NCI-H510A treated with DMSO at 0.1 percent for 48 hours (cell line): ENCODE data around the gene HOMER2.
"Not testable (repeated sequence)": the region's sequence is repeated elsewhere in the genome, so short reads cannot be mapped to it uniquely, and the experiment has no call there.

Source experiments
- DNase-seq: peaks from one replicate; lab custom pipeline; 2025; lab: John Stamatoyannopoulos, UW

HOMER2 gene

DNA sequence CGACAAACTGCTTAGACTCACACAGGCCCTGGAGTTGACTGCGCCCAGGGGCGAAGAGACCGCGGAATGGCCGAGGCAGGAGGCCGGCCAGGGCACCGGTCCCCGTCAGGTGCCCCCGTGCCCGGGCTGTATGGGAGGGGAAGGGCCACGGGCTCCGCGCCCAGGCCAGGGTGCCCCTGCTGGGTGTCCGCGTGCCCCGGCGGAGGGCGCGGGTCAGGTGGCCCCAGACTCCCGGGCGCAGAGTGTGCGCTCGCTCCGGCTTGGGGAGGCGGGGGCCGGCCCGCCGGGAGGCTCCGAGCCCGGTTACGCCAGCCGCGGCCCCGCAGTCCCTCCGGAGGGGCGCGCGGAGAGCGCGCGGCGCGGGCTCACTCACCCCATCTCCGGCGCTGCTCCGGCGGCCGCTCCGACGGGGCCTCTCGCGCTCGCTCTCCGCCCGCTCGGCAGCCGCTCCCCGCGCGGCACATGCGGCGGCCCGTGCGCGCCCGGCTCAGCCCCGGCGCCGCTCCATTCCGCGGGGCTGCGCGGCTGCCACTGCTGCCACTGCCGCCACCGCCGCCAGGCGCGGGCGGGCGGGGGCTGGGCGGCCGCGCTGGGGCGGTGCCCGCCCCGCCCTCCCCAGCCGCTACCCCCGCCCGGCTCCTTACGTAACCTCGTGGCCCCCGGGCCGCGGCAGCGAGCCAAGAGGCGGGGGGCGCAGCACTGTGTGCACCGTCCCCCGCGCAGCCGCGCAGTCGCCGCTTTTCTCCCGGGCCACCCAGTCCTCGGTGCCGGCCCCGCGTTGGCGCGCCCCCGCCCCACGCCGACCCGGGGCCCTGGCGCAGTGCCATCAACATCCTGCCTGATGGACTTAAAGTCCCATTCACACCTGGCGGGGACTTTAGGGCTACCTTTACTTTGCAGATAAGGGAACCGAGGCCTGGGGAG, at the start of gene HOMER2:
Gene HOMER2, minus strand, starts transcription at position 563 of the 924 bp plus-strand sequence. Its CDS starts 185 bp downstream, at position 378.
- DNase-seq = peak; percentile 10

GRCh38 chr15:83000672-83001031, 48.1 kb upstream of the HOMER2 start:
- DNase-seq = not testable (repeated sequence)

DNA sequence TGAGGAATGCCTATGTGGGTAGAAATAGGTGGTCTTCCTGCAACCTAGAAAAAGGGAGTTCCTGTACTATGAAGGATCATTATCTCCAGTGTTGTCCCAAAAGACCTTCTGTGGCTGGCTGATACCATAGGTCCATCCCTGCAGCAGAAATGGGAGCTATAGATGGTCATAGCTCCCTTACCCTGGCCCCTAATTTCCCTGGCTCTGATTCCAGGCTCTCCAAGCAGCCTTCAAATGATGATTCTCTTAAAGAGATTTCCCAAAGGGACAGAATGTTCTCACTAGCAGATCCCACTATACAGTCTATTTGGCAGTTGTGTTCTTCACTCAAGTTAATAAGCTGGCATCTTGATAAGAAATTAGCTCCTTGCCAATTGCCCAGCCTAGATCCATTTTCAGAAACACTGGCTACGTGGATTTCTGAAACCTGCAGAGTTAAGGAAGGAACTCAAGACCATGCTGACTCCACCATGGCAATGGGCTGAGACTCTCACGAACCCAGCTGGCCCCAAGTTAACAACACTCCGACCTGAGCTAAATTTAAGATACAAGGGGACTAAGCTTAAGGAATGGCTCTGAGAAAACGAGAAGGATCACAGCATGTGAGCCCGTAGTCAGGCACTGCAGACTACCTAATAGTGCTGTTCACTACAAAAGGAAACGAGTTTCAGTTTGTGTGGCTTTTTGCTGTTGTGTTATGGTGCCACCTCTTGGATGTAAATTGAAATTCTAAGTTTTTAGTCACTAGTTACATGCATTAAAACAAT, 47.6 kb upstream of the HOMER2 start:
- DNase-seq = peak; percentile 3

GRCh38 chr15:82999426-82999825, 46.9 kb upstream of the HOMER2 start:
- DNase-seq = no peak

DNA sequence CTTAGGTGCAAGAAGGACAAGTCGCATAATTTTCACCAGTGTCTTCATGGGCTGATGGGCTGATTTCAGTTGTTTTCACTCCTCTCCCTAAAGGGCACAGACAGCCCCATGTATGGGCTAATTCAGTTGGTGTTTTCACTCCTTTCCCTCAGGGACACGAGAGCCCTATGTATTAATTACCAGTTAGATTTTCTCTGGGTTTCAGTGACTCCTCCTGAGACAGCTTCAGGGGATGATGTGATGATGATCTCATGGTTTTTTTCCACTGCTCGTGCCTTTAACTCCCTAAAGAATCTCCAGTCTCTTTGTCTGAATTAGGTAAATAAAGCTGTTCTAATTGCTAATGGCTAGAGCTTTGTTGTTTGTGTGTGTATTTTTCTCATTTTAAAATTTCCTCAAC, 43.4 kb upstream of the HOMER2 start:
- no peak for DNase-seq

DNA sequence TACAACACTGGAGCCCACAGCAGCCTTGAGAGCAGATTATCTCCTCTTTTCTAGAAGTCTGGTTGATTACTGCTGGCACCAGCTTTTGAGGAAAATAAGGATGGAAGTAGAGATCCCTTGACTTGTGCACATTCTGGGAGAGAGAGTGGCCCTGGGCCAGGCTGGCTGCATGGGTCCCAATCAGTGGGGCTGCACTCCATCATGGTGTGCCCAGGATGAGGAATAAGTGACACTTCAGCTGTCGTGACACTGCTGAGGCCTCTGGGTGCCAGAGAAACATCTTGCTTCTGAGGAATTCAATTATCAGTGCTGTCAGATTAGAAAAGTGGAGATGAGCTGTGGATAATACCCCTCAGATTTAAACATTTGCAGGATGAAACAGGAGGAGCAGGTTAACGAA, 42.6 kb upstream of the HOMER2 start:
- no peak for DNase-seq

GRCh38 chr15:82993144-82993543, 40.6 kb upstream of the HOMER2 start:
- no peak for DNase-seq

GRCh38 chr15:82992436-82992998, 40.0 kb upstream of the HOMER2 start:
- no peak for DNase-seq

DNA sequence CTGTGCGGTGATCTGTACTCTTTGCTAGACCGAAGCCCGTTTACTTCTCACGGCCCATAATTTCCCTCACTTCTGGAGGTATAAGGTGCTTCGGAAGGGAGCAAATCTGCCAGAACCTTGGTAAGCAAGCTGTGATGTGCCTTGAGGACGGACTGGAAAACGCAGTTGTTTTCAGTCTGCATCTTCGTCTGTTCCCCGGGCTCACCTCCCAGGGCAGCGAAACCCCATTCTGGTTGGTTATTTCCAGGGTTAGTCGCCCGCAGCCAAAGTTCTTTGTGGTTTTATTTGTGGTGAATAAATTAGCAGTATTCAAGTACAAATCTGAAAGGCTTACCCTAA, 33.9 kb upstream of the HOMER2 start:
- DNase-seq = no peak

DNA sequence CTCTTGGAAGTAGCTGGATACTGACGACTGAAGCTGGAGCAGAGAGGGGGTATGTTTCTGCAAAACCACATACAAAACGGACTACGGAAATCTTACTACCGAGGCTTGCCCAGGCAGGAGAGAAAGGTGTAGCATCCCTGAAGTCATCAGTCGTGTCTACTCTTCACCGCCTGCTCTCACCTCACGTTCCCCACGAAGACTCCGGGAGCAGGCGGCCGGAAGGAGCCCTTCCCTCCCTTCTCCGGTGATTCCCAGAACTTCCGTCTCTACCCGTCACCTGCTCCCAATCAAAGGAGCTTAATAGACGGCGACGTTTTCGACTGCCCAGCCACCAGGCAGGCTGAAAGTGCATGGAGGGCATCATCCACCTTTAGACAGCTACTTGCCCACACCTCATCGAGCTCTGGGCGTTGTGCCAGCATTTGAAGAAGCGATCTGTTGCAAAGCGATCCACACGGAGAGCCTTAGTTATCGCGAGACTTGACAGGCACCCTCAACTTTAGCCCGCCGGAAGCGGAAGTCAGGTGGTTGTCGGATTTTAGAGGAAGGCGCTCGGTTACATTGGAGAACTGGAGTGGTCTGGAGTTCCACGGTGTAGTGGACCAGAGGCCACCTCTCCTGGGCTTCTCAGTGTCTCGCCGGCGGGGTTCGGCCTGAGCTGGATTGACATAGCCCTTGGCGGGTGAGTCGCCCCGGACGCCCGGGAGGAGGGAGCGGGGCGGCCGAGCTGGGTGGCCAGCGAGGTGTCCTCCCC, 33.3 kb upstream of the HOMER2 start, which contains the start of gene RAMAC:
Gene RAMAC, plus strand, starts transcription at position 523 of the 754 bp plus-strand sequence. CDS start 2,809 bp downstream, outside the sequence.
- DNase-seq = peak; percentile 82

DNA sequence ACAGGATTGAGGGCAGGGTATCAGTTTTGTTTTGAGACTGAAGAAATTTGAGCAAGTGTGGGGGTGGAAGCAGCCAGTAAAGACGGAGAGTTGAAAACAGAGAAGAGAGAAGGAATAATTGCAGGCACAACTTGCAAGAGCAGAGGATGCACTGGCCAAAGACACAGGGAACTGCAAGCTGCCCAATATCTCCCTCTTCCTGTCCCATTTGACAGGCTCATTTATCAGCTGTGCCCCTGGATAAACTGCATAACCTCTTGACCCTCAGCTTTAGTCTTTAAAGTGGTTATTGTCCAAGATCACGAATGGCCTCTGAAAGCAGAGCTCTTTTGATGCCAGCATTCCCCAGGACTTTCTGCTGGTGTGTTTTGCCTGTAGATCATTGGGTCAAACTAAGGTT, 28.5 kb upstream of the HOMER2 start:
- DNase-seq = no peak

DNA sequence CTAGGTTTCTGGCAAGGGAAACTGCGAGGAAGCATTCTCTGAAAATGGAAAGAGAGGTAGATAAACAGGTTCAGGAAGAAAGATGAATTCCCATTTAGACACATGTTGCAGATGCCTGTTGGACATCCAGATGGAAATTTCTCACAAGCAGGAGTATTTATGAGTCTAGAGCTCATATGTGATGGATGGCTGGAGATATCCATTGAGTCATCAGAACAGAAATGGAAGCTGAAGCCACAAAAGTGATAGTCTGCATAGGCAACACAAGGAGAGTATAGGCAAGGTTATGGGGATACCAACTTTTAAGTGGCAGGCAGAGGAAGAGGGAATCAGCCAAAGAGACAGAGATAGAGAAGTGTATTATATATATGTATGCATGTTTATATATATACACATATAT, 27.2 kb upstream of the HOMER2 start:
- DNase-seq = no peak

GRCh38 chr15:82978438-82978837, 25.9 kb upstream of the HOMER2 start:
- DNase-seq = no peak

DNA sequence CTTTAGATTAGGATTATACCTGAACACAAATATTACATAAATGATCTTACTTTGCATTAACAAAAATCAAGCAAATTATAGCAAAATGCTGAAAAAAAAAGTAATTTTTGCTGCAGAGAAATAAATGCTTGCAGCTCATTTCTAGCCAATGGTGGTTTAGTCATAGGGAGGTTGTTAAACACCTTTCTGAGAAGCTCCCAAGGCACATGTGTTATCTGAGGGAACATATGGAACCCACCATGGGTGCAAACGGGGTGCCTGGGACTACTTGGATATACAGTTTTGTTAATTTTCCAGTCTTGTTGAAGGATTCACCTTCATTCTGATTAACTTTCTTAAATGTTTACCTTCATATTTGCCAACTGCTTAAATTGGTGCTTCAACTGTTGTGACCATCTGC, 24.6 kb upstream of the HOMER2 start:
- no peak for DNase-seq

DNA sequence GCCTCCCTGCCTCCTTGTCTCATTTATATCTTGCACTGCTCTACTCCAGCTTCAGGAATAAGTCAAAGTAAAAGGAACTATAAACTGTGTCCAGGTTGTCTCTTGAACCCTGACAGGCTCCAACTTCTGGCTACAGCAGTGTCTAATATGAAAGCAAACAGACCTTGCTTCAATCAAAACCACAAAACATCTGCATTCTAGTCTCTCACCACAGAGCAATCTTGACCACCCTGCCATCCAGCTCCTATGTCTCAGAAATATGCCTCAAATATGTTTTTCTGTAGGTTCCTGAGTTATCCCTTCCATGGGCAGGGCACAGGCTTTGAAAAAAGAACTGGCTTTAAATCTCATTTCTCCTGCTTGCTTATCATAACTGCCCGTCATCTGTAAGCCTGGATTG, 20.5 kb upstream of the HOMER2 start:
- DNase-seq = no peak

GRCh38 chr15:82971218-82971984, 18.9 kb upstream of the HOMER2 start:
- no peak for DNase-seq

DNA sequence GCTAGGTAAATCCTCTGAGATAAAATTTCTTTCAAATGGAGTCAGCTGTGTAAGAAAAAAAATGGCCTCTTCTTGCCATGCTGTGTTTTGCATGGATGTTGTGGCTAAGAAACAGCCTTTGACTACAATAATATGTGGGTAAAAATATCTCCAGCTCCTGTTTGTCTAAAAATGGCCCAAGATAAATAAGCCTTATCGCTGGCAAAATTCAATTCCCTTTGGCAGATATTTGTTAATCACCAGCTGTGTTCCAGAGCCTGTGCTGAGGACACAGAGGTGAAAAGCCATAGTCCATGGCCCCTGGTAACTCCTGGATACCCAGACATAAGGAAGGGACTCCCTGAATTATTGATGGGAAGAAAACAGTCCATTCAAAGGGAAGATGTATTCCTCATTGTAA, 18.2 kb upstream of the HOMER2 start:
- no peak for DNase-seq

DNA sequence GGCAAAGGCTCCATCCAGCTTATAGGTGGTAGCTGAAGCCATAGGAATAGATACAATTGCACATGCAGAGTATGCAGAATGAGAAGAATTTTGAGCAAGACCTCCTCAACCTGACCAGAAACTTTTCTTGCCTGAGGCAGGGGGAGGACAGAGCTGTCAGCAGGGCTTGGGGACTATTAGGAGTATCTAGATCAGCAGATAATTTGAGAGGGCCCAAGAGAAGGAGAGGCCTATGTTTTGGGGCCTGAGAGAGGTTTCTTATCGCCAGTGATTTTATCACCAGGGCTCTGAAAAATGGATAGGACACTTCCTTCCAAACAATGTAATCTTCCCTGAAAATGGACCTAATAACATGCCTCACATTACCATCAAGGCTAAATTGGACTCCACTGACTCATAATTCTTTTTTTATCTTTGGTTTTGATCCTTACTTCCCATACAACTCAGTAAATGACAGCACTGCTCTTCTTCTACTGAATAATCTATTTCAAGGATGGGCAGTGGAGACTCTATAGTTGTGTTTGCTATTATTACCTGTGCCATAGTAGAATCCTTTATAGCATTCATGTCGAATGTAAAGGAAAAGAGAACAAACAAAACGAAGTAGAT, 17.7 kb upstream of the HOMER2 start:
- DNase-seq = no peak

- DNase-seq = no peak
Observed at GRCh38 chr15:82969353-82969752, 16.8 kb upstream of the HOMER2 start.

DNA sequence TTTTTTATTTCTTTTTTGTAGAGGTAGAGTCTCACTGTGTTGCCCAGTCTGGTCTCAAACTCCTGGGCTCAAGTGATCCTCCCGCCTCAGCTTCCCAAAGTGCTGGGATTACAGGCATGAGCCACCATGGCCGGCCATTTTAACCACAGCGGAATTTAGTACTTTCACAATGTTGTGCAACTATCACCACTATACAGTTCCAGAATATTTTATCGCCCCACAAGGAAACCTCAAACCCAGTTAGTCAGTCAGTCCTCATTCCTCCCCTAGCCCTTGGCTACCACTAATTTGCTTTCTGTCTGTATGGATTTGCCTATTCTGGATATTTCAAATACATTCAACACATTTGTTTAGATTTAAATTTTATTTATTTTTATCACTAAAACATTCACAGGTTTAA, 15.5 kb upstream of the HOMER2 start:
- DNase-seq = no peak

DNA sequence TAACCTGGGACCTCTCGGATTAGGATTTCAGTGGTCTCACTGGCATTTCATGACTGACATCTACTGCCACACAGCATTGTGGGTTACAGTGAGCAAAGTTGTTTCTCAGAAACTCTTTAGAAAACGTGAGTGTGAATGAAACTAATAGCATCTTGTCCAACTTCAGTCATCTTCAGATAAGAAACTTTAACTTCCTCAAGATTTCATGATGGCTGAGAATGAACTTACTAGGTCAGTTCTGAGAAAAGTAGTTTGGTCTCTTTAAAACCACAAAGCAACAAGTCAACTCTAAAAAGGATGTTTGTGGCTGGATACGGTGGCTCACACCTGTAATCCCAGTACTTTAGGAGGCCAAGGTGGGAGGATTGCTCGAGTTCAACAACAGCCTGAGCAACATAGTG, 14.2 kb upstream of the HOMER2 start:
- DNase-seq = no peak
